ENCODE data around the gene TRIM7.

GRCh38 chr5:181186022-181186421 is 19.0 kb downstream of the TRIM7 start:
- TF ChIP-seq POLR2A (IDR thresholded peaks at IDR 0.05) (no peak), CTCF (IDR thresholded peaks at IDR 0.05) (no peak)

All from adrenal gland (tissue), 5 donors.